WERI-Rb-1 (cell line): Measurements from ENCODE around the gene IFNAR2.
A peak's percentile ranks its signal among the peaks of the same experiment; 100 is the strongest.

Experiments used
- DNase-seq: peaks from one replicate; pipeline ENCODE4 v3.0.0-alpha.2; 2020
- H3K27ac ChIP-seq: fragments of 250-450 bp; sonication (Bioruptor Pico); 2 replicates; pipeline ENCODE4 v1.5.1; 2020; ENCODE audit warnings: mild to moderate bottlenecking, moderate library complexity
- H3K27me3 ChIP-seq: fragments of 250-450 bp; sonication (Bioruptor Pico); 2 replicates; pipeline ENCODE4 v1.5.1; 2021; ENCODE audit warnings: mild to moderate bottlenecking, low read depth, moderate library complexity; ENCODE audit not compliant: insufficient read depth, severe bottlenecking
- H3K36me3 ChIP-seq: fragments of 250-450 bp; sonication (Bioruptor Pico); 2 replicates; pipeline ENCODE4 v1.5.1; 2020; ENCODE audit warnings: mild to moderate bottlenecking, moderate library complexity
- H3K4me3 ChIP-seq: 2 replicates; pipeline ENCODE4 v1.5.1; 2011; ENCODE audit warnings: low read depth, mild to moderate bottlenecking, control low read depth, low read length
- H3K9me3 ChIP-seq: fragments of 250-450 bp; sonication (Bioruptor Pico); 2 replicates; pipeline ENCODE4 v1.5.1; 2021; ENCODE audit warnings: mild to moderate bottlenecking, moderate library complexity; ENCODE audit not compliant: severe bottlenecking
- TF ChIP-seq, protein P1 (sequence below): IDR thresholded peaks from 2 replicates; pipeline ENCODE4 v1.5.1; 2011; ENCODE audit warnings: low read depth, mild to moderate bottlenecking, control low read depth, inconsistent platforms, low read length

IFNAR2 gene

DNA sequence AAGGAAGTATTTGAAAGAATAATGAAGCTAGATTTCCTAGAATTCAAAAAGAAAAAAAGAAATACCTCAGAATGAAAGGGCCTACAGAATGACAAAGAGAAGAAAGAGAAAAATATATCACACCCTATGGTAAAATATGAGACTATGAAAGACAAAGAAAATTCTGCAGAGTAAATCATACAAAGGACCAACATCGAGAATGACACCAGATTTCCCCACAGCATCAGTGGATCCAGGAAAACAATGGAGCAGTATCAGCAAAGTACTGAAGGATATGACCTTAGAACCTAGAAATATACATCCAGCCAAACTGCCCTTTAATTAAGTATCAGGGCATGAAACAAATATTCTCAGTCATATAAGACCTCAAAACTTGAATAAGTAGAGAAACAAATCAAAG lies 21.2 kb upstream of the IFNAR2 start:
- Histone ChIP-seq H3K9me3 (peaks cover 8% of the 10 kb centered on the region), H3K27me3 (no peaks in the 10 kb centered on the region), H3K4me3 (no peak overlapping the region), H3K27ac (no peak overlapping the region), H3K36me3 (no peaks in the 10 kb centered on the region)
- TF ChIP-seq, protein P1, sequence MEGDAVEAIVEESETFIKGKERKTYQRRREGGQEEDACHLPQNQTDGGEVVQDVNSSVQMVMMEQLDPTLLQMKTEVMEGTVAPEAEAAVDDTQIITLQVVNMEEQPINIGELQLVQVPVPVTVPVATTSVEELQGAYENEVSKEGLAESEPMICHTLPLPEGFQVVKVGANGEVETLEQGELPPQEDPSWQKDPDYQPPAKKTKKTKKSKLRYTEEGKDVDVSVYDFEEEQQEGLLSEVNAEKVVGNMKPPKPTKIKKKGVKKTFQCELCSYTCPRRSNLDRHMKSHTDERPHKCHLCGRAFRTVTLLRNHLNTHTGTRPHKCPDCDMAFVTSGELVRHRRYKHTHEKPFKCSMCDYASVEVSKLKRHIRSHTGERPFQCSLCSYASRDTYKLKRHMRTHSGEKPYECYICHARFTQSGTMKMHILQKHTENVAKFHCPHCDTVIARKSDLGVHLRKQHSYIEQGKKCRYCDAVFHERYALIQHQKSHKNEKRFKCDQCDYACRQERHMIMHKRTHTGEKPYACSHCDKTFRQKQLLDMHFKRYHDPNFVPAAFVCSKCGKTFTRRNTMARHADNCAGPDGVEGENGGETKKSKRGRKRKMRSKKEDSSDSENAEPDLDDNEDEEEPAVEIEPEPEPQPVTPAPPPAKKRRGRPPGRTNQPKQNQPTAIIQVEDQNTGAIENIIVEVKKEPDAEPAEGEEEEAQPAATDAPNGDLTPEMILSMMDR, result no peak
- no peak for DNase-seq

DNA sequence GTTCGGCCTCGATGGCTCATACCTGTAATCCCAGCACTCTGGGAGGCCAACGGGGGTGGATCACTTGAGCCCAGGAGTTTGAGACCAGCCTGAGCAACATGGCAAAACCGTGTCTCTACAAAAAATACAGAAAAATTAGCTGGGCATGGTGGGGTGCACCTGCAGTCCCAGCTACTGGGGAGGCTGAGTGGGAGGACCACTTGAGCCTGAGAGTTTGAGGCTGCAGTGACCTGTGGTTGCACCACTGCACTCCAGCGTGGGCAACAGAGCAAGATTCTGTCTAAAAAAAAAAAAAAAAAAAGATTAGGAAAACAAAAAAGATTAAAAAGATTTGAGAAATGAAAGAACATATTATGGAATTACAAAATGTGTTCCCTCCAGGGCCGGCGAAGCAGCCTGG lies 18.4 kb upstream of the IFNAR2 start:
- TF ChIP-seq, protein P1, result no peak
- no peak for DNase-seq
- no peak overlapping the region for H3K27ac ChIP-seq
- no peak overlapping the region for H3K4me3 ChIP-seq
- peaks cover 8% of the 10 kb centered on the region for H3K9me3 ChIP-seq
- no peaks in the 10 kb centered on the region for H3K27me3 ChIP-seq
- no peaks in the 10 kb centered on the region for H3K36me3 ChIP-seq

DNA sequence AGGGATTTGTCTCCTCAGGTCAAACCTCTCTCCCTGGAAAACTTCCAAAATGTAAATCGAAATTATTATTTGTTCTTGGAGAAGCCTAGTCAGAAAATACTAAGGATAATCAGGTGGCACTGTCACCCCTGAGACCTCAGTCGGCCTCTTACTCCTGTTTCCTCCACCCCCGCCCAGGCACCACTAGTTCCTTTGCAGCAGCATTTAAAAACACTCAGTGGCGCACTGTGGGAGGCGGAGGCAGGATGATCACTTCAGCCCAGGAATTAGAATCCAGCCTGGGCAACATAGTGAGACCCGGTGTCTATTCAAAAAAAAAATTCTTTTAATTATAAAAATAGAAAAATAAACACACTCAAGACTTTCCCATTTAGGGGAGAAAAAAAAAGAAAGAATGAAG lies 18.0 kb upstream of the IFNAR2 start:
- Histone ChIP-seq H3K27me3 (no peaks in the 10 kb centered on the region), H3K36me3 (no peaks in the 10 kb centered on the region), H3K4me3 (no peak overlapping the region), H3K9me3 (peaks cover 8% of the 10 kb centered on the region), H3K27ac (no peak overlapping the region)
- no peak for DNase-seq
- TF ChIP-seq, protein P1, result no peak

DNA sequence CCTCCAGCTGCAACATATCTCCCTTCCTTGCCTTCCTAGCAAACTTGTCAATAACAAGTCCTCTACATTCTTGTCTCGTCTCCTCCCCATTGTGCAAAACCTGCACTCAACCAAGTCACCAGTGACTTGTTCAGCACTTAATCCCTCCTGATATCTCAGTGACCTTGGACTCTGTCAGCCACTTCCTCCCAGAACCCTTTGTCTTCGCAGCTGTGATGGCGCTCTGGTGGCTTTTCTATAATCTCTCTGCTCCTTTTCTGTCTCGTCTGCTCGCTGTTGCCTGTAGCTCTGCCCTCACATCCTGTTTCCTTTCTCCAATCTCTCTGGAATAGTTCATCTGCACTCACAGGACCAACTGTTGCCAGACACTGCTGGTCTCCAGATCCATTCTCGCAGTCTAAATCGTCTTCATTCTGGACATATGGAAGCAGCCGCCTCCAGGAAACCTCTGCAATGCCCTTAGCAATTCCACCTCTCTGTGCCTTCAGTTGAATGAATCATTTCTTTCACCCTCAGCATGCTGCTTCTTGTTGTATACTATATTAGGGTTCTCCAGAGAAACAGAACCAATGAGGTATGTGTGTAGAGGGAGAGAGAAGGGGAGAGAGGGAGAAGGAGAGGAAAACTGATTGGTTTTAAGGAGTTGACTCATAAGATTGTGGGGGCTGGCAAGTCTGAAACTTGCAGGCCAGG lies 17.4 kb upstream of the IFNAR2 start:
- TF ChIP-seq, protein P1, result no peak

DNA sequence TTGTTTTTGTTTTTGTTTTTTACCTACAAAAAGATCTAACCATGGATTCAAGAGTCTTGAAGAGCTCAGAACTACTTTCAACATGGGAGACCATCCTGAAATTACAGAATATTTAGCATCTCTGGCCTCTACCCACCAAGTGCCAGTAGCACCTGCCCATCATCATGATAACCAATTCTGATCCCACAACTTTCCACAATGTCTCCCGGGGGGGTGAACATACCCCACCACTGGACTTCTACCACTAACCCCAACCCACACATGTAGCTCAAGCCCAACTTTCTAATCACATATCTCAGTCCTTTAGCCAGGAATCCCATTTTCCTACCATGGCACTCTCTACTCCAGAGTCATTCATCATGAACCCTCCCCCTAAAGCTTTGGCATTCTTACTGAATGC lies 15.7 kb upstream of the IFNAR2 start:
- Histone ChIP-seq H3K27ac (no peak overlapping the region), H3K27me3 (no peaks in the 10 kb centered on the region), H3K36me3 (no peaks in the 10 kb centered on the region), H3K9me3 (no peaks in the 10 kb centered on the region), H3K4me3 (no peak overlapping the region)
- TF ChIP-seq, protein P1, result no peak
- DNase-seq, result no peak

More for the DNA sequence above, 17.4 kb upstream of the IFNAR2 start:
- DNase-seq, result peak; percentile 39
- Histone ChIP-seq H3K27me3 (no peaks in the 10 kb centered on the region), H3K36me3 (no peaks in the 10 kb centered on the region), H3K27ac (peak overlapping the region; percentile 47), H3K4me3 (no peak overlapping the region), H3K9me3 (peaks cover 8% of the 10 kb centered on the region)

DNA sequence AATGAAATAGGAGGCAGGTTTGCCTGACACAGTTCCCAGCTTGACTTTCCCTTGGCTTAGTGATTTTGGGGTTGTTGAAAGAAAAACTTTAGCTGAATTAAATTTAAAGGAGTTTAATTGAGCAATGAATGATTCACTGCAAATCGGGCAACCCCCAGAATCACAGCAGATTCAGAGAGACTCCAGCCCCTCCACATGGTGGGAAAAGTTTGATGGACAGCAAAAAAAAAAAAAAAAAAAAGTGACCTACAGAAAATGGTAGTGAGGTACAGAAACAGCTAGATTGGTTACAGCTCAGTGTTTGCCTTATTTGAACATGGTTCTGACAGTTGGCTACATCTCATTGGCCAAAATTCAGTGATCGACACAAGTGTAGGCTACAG lies 12.6 kb upstream of the IFNAR2 start:
- no peaks in the 10 kb centered on the region for H3K27me3 ChIP-seq
- H3K9me3 ChIP-seq, result no peaks in the 10 kb centered on the region
- H3K4me3 ChIP-seq, result no peak overlapping the region
- H3K27ac ChIP-seq, result no peak overlapping the region
- no peaks in the 10 kb centered on the region for H3K36me3 ChIP-seq
- TF ChIP-seq, protein P1, result no peak
- DNase-seq, result no peak
